ENCODE measurements around the gene LPO.

Gene LPO

DNA sequence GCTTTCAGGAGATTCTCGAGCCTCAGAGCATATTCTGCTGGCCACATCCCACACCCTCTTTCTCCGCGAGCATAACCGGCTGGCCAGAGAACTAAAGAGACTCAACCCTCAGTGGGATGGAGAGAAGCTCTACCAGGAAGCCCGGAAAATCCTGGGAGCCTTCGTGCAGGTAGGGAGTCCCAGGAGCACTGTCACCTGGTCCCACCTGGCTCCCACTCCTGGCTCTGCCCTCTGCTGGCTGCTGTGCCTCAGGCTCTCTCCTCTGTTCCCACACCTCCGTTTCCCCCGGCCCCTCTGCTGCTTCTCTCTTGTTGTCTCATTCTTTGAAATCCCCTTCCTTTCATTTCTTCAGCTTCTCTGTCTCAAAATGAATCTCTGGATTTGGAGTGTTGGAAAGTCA lies 16.4 kb downstream of the LPO start:
- DNase-seq (ENCODE audit: low spot score), result no peak
- TF ChIP-seq, protein P1, sequence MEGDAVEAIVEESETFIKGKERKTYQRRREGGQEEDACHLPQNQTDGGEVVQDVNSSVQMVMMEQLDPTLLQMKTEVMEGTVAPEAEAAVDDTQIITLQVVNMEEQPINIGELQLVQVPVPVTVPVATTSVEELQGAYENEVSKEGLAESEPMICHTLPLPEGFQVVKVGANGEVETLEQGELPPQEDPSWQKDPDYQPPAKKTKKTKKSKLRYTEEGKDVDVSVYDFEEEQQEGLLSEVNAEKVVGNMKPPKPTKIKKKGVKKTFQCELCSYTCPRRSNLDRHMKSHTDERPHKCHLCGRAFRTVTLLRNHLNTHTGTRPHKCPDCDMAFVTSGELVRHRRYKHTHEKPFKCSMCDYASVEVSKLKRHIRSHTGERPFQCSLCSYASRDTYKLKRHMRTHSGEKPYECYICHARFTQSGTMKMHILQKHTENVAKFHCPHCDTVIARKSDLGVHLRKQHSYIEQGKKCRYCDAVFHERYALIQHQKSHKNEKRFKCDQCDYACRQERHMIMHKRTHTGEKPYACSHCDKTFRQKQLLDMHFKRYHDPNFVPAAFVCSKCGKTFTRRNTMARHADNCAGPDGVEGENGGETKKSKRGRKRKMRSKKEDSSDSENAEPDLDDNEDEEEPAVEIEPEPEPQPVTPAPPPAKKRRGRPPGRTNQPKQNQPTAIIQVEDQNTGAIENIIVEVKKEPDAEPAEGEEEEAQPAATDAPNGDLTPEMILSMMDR (IDR thresholded peaks at IDR 0.05; ENCODE audit: extremely low read depth, missing control alignments), result peak; percentile 7

DNA sequence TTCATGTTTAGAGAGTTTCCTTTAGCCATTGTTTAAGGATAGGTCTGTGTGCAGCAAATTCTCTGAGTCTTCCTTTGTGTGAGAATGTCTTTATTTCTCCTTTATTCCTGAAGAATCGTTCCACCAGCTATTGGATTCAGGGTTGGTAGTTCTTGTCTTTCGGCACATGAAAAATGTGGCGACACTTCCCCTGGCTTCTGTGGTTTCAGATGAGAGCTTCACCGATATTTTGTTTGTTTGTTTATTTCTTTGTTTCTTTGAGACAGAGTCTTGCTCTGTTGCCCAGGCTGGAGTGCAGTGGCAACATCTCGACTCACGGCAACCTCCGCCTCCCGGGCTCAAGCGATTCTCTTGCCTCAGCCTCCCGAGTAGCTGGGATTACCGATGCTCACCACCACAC lies 23.8 kb downstream of the LPO start:
- no peak for DNase-seq (ENCODE audit: low spot score)
- TF ChIP-seq, protein P1 (IDR thresholded peaks at IDR 0.05; ENCODE audit: extremely low read depth, missing control alignments), result no peak

DNA sequence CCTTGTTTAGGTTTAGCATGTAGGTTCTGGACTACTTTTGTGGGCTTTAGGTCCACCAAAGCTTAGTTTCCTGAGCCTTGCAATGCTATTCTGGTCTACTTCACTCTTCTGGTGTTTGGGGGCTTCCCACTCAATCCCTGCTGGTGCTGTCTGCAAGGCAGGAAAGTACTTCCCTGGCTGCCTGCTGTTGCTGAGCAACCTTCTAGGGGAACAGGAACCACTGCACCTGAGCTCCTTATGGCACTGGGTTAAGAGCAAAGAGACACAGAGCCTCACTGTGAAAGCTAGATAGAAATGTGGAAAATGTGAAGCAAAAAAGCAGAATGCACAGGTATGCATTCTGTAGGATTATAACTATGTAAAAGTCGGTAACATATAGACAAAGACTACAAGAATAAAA lies 25.4 kb downstream of the LPO start:
- DNase-seq (ENCODE audit: low spot score), result no peak
- TF ChIP-seq, protein P1 (IDR thresholded peaks at IDR 0.05; ENCODE audit: extremely low read depth, missing control alignments), result no peak

DNA sequence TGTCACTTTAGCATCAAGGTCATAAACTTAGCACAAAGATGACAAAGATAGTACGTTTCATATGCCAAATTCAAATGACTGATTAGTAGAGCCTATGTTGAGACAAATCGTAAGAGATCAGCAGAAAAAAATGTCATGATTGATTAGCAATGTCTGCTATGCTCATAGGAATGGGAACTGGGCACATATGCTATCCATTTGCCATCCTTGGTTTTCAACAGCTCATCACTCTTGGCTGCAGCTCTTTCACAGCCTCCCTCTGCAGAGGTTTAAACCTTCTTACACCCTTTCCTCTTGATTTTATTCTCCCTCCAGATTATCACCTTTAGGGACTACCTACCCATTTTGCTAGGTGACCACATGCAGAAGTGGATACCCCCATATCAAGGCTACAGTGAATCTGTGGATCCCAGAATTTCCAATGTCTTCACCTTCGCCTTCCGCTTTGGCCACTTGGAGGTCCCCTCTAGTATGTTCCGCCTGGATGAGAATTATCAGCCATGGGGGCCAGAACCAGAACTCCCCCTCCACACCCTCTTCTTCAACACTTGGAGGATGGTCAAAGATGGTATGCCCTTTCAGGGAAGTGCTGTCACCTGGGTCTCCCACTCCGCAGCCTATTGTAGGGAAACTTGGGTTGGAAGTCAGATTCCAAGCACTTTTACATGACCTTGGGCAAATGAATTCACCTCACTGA lies 26.2 kb downstream of the LPO start:
- TF ChIP-seq, protein P1 (IDR thresholded peaks at IDR 0.05; ENCODE audit: extremely low read depth, missing control alignments), result no peak
- DNase-seq (ENCODE audit: low spot score), result no peak

DNA sequence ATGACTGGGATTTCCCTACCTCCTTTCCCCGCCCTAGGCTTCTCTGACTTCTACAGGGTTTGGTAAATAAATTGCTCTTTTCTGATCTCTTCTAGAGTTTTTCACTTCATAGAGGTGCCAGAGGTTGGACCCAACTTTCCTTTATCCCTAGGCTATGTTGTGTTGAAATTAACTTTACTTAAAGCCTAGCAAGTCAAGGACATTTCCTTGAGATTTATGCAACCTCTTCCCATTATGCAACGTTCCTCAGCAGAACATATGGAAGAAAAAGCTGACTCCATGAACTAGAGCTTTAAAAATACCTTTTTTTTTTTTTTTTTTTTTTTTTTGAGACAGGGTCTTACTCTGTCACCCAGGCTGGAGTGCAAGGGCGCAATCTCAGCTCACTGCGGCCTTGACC lies 26.9 kb downstream of the LPO start:
- DNase-seq (ENCODE audit: low spot score), result no peak
- TF ChIP-seq, protein P1 (IDR thresholded peaks at IDR 0.05; ENCODE audit: extremely low read depth, missing control alignments), result no peak

DNA sequence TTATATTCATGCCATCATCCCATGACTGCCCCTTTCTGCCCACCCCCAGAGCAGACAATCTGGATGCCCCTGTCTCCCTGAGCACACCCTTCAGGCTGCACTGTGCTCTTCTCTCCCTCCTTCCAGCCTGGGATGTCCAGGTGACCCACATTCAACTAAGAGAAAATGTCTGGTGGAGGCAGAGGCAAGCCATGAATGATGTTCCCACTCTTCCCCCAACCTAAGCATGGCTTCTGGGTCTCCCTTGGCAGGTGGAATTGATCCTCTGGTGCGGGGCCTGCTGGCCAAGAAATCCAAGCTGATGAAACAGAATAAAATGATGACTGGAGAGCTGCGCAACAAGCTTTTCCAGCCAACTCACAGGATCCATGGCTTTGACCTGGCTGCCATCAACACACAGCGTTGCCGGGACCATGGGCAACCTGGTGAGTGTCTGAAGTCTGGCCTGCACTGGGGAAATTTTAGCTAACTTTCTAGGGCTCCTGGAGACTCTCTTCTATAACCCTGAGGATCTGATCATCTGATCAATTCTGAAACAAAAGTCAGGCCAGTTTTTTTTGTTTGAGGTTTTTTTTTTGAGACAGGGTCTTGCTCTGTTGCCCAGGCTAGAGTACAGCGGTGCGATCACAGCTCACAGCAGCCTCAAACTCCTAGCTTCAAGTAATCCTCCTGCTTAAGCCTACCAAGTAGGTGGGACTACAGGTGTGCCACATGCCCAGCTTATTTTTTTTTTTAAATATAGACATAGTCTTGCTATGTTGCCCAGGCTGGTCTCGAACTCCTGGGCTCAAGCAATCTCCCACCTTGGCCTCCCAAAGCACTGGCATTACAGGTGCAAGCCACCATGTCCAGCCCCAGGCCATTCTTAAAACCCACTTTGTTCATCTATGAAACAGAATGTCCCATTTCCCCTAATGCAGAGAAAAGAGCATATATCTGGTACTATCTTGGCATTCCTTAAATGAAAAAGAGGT lies 27.8 kb downstream of the LPO start:
- TF ChIP-seq, protein P1 (IDR thresholded peaks at IDR 0.05; ENCODE audit: extremely low read depth, missing control alignments), result no peak
- DNase-seq (ENCODE audit: low spot score), result no peak
